ENCODE measurements around the gene PLCB2. TPM values are rescaled to one million over a fixed set of nuclear protein-coding genes. Genes with fewer than 3 reads are reported as not detected.

Gene PLCB2
- polyA plus RNA-seq, 1 of the 3 experiments (the other 2 are of a cell fraction), result 0.15 TPM

GRCh38 chr15:40355976-40356585 lies 48.3 kb upstream of the PLCB2 start:
- TF ChIP-seq SMC3 (IDR thresholded peaks at IDR 0.05; ENCODE audit: low read depth, low read length) (no peak), IRF3 (IDR thresholded peaks at IDR 0.05; ENCODE audit: low read depth, low read length) (no peak), RFX5 (IDR thresholded peaks at IDR 0.05; ENCODE audit: low read length) (no peak), CTCF (IDR thresholded peaks at IDR 0.05) (no peak), MXI1 (IDR thresholded peaks at IDR 0.05; ENCODE audit: low read depth, low read length) (no peak), PBX3 (IDR thresholded peaks at IDR 0.05) (no peak), YY1 (IDR thresholded peaks at IDR 0.05; ENCODE audit: low read depth) (no peak), GATA2 (CRISPR knock-in tag; IDR thresholded peaks at IDR 0.05) (no peak), JUND (IDR thresholded peaks at IDR 0.05) (no peak), RCOR1 (IDR thresholded peaks at IDR 0.05; ENCODE audit: low read length) (no peak), EZH2phosphoT487 (IDR thresholded peaks at IDR 0.05; ENCODE audit: borderline replicate concordance, low read depth) (no peak), ELF1 (IDR thresholded peaks at IDR 0.05) (no peak)
- H3K9ac ChIP-seq, result no peak overlapping the region

More at GRCh38 chr15:40355976-40356585, 48.3 kb upstream of the PLCB2 start:
- peaks cover 6% of the 10 kb centered on the region for H3F3A ChIP-seq (replicated peaks; ENCODE audit: insufficient read depth)
- no peaks in the 10 kb centered on the region for H3K79me2 ChIP-seq (ENCODE audit: insufficient read depth)
- H3K4me1 ChIP-seq (ENCODE audit: control insufficient read depth in 1 of 2, insufficient read depth in 2 of 2, low read depth in 1 of 2, low read length in 1 of 2), result peaks cover 0 to 36% of the 10 kb centered on the region in 2 experiments; a peak in 2 of 4 replicates
- 83% methylated on average over 3 of the region's 5 CpGs for WGBS (ENCODE audit: low lambda C conversion rate)
- CTCF ChIA-PET, result interaction anchor here (0.9 to 70.6 kb wide), 5 partner anchors 12 to 81 kb away, joined by 3 to 2194 read pairs (median 4); partner anchors contain the start of genes ANKRD63, CCDC9B, INAFM2 and PLCB2
- no peak for DNase-seq
- H3K27ac ChIP-seq (ENCODE audit: low read depth in 2 of 2, low read length in 1 of 2), result no peak overlapping the region
- no peaks in the 10 kb centered on the region for H3K36me3 ChIP-seq (replicated peaks in 1 of 2; ENCODE audit: control insufficient read depth in 1 of 2, insufficient read depth in 2 of 2, low read length in 1 of 2)
- no peaks in the 10 kb centered on the region for H4K20me1 ChIP-seq (ENCODE audit: insufficient read depth)
- no peak overlapping the region for H3K4me2 ChIP-seq
- no peaks in the 10 kb centered on the region for H3K9me2 ChIP-seq
- 0 out of 2 replicates have a peak, but pooled peaks cover 11% of the 10 kb centered on the region for H3K27me3 ChIP-seq (ENCODE audit: insufficient read depth)
- H2AFZ ChIP-seq (ENCODE audit: low read depth), result no peak overlapping the region
- H3K9me3 ChIP-seq, result no peaks in the 10 kb centered on the region
- POLR2A ChIA-PET, result interaction anchor here (0.5 to 1.2 kb wide), 2 partner anchors 16 to 45 kb away, joined by 4 read pairs; partner anchors contain the start of gene CCDC9B
- no peak overlapping the region for H3K4me3 ChIP-seq (ENCODE audit: low read depth in 2 of 2, low read length in 1 of 2)

Data from SK-N-SH (cell line).